ENCODE data around the gene SERPINB1. TPM values are rescaled to one million over a fixed set of nuclear protein-coding genes. Genes with fewer than 3 reads are reported as not detected.
A peak's percentile ranks its signal among the peaks of the same experiment; 100 is the strongest.

SERPINB1 gene
- total RNA-seq, 1 experiment from 2014 or later = 18.4 TPM

- Histone ChIP-seq H2AK5ac (ENCODE audit: insufficient read length, low read length) (no peak overlapping the region), H3K4me1 (ENCODE audit: insufficient read depth, low read length) (no peaks in the 10 kb centered on the region), H3K4ac (ENCODE audit: low read depth, low read length) (no peak overlapping the region), H2BK12ac (ENCODE audit: insufficient read length, low read depth, low read length) (no peak overlapping the region), H4K8ac (replicated peaks; ENCODE audit: insufficient read length, low read depth, low read length) (no peak overlapping the region), H2BK20ac (ENCODE audit: low read depth, low read length, poor library complexity, severe bottlenecking) (no peak overlapping the region), H3K79me1 (ENCODE audit: insufficient read depth, low read depth, low read length, poor library complexity, severe bottlenecking) (no peaks in the 10 kb centered on the region), H3K9ac (ENCODE audit: extremely low read depth, insufficient read length, low read length) (no peak overlapping the region), H4K91ac (ENCODE audit: insufficient read length, low read depth, low read length) (no peak overlapping the region), H2BK15ac (ENCODE audit: low read depth, low read length) (no peak overlapping the region), H4K20me1 (ENCODE audit: control insufficient read depth, insufficient read depth, insufficient read length) (peaks cover 2% of the 10 kb centered on the region), H3K18ac (ENCODE audit: insufficient read length, low read depth, low read length) (no peak overlapping the region), H2BK120ac (ENCODE audit: low read depth, low read length, poor library complexity, severe bottlenecking) (no peak overlapping the region), H3K4me2 (ENCODE audit: insufficient read depth, insufficient read length, low read length) (no peak overlapping the region), H3K23ac (ENCODE audit: insufficient read length, low read depth, low read length) (no peak overlapping the region), H2BK5ac (ENCODE audit: insufficient read length, low read length) (no peak overlapping the region), H3K27ac (ENCODE audit: insufficient read length, low read depth, low read length) (no peak overlapping the region), H2AFZ (ENCODE audit: low read length) (no peak overlapping the region), H3K56ac (ENCODE audit: insufficient read length, low read depth, low read length) (no peak overlapping the region), H4K5ac (ENCODE audit: insufficient read length, low read depth, low read length) (no peak overlapping the region), H3T11ph (ENCODE audit: low read length) (no peak overlapping the region), H3K14ac (ENCODE audit: insufficient read depth, low read length) (no peak overlapping the region; the same call in 1 of the 2 replicates), H3K9me3 (ENCODE audit: control insufficient read depth, low read depth, low read length) (no peaks in the 10 kb centered on the region), H3K23me2 (ENCODE audit: insufficient read length, low read depth, low read length, poor library complexity, severe bottlenecking) (no peaks in the 10 kb centered on the region), H3K79me2 (ENCODE audit: insufficient read depth, low read length) (no peaks in the 10 kb centered on the region), H3K27me3 (ENCODE audit: insufficient read depth, low read length) (no peaks in the 10 kb centered on the region)
- Mint-ChIP-seq H3K36me3 (ENCODE audit: insufficient read depth in 1 of 3, low read depth in 3 of 3) (peaks cover 0 to 9% (median 0%) of the 10 kb centered on the region in 3 experiments; a peak in 2 of 7 replicates), H3K27me3 (ENCODE audit: low read depth) (no peaks in the 10 kb centered on the region), H3K27ac (peak overlapping the region; percentile 18 to 24 (median 22); a peak in 2 of 7 replicates), H3K9me3 (no peaks in the 10 kb centered on the region), H3K4me1 (peaks cover 13 to 23% of the 10 kb centered on the region in 2 experiments), H3K4me3 (no peak overlapping the region)
- WGBS (ENCODE audit: extremely low coverage, insufficient read length, low lambda C conversion rate) = no CpG with 5 or more reads among the region's 14 CpGs
- no peak for DNase-seq
- TF ChIP-seq CTCF (conservative IDR thresholded peaks at IDR 0.05) = no peak
Measured at GRCh38 chr6:2800552-2801316, 40.9 kb downstream of the SERPINB1 start.
